GM19328 (cell line): ENCODE results near the gene NIF3L1.

Experiments used
- ATAC-seq: cut with Tn5 transposase; IDR thresholded peaks from one replicate; pipeline ENCODE4 v1.9.1; 2021; ENCODE audit warnings: mild to moderate bottlenecking, moderate library complexity; ENCODE audit not compliant: unreplicated experiment

Gene NIF3L1, protein sequence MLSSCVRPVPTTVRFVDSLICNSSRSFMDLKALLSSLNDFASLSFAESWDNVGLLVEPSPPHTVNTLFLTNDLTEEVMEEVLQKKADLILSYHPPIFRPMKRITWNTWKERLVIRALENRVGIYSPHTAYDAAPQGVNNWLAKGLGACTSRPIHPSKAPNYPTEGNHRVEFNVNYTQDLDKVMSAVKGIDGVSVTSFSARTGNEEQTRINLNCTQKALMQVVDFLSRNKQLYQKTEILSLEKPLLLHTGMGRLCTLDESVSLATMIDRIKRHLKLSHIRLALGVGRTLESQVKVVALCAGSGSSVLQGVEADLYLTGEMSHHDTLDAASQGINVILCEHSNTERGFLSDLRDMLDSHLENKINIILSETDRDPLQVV

DNA sequence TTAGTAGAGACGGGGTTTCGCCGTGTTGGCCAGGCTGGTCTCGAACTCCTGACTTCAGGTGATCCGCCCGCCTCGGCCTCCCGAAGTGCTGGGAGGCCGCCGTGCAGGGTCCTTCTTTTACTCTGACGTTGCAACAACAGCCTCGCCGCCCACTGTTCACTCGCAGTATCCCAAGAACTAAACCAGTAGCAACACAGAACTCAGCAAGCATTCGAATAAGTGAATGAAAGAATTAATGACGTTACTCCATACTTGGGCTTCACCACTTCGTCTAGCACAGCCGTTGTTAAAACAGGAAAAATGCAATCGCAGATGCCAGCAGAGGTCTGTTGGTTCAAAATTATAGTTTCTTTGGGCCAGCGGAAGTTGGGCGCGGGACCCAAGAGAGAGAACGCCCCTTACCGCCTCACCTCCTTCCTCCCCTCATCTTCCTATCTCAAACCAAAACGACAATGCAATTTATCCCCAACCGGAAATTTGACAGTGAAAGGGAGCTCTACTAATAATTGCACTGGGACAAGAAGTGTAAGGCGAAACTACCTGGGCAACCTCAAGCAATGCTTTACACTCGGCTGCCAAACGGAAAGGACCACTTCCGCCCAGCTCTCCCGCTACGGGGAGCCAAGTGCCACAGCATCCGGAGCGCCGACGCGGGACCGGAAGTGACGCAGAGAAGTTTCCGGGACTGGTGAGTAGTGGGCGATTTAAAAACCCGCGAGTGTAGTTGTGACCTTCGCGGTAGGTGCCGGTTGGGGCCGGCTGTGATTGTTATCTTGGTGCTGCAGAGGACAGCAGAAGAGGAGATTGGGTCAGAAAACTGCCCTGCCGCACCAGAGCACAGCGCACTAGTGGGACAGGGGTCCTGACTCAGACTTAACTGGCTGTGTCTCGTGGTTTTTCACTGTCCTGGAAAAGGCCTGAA, at the start of gene NIF3L1, which contains the start of gene PPIL3:
Gene NIF3L1 (plus strand): TSS at position 668 of the 922 bp plus-strand sequence. CDS start 2,573 bp downstream, outside the sequence.
Gene PPIL3 (minus strand): TSS at position 374 of the 922 bp plus-strand sequence. CDS start 1,462 bp downstream, outside the sequence.
- peak; percentile 88 for ATAC-seq

DNA sequence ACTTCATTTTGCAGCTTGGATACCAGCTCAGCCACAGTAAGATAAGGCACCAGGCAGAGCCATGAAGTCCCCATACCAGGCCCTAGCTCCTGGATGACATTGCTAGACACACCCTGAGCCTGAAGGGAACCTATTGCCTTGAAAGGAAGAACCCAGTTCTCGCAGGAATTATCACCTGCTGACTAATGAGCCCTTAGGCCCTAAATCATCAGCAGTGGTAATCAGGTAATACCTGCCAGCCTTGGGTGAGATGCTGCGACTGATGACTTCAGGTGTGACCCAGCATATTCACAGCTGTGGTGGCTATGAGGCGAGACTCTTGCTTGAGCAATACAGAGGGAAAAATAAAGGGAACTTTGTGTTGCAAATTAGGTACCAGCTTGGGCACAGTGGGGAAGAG, 49.7 kb upstream of the NIF3L1 start:
- ATAC-seq: no peak

DNA sequence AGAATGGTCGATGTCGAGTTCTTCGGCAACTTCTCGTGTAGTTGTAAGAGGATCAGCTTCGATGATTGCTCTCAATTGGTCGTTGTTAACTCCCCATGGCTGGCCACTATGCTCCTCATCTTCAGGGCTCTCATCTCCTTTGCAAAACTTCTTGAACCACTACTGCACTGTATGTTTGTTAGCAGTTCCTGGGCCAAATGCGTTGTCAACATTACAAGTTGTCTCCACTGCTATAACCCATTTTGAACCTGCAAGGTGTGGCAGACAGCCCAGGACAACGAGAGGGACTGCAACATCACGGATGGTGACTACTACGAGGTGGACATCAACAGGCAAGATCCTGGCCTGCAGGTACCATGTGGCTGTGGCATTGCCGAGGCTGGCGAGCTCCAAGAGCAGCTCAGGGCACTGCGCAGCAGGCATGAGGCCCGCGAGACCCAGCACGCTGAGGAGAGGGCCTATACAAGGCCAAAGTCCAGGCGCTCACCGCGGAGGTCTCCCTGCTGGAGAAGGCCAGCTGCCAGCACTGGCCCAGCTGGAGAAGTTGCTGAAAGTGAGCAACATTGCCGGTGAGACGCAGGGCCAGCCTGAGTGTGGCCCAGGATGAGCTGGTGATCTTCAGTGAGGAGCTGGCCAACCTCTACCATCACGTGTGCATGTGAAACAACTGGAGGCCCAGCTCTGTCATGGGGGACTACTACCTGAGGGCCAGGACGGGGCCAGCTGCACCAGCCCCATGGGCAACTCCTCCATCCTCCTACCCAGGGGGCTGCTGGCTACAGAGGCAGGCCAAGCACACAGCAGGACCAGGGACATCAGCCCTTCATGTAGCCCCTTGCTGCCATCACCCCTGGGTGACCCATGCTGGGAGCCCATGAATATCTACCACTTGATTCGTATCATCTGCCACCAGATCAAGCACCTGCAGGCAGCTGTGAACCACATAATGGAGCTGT, 44.9 kb upstream of the NIF3L1 start:
- no peak for ATAC-seq

DNA sequence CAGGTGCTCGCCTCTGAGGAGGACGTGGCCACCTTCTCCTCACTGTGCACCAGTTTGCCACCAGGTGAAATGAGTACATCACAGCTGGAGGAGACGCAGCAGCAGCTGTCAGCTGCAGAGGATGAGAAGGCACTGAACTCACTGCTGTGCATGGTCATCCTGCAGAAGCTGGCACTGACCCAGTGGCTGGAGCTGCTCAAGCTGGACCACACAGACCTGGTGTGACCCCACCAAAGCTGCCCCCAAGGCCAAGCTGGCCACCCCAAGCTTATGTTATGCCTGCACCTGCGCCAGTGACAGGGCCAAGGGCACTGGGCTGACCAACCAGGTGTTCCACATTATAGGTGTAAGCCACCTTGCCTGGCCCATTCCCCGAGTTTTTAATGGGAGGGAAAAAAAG, 44.0 kb upstream of the NIF3L1 start:
- ATAC-seq: no peak

DNA sequence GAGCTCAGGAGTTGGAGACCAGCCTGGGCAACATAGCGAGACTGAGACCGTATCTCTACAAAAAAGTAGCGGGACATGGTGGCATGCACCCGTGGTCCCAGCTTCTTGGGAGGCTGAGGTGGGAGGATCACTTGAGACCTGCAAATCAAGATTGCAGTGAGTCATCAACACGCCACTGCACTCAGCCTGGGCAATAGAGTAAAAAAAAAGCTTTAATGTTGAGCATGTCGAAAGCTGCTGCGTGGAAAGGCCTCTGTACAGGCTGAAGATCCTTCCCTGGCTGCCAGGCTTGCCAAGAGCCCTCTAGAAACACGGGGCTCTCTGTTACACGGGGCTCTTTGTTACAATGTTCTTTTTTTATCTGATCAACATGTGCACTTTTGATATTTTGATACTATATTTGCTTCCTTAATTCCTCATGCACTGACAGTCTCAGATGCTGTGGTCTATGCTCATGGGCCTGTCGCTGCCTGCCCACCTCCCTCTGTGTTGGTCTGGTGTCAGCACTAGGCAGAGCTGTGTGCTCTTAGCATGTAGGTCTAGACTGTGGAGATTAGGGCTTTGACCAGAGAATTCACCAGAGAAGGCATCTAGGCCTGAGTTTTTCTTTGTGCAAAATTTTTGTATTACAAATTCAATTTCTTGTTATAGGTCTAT, 43.4 kb upstream of the NIF3L1 start:
- ATAC-seq: no peak

DNA sequence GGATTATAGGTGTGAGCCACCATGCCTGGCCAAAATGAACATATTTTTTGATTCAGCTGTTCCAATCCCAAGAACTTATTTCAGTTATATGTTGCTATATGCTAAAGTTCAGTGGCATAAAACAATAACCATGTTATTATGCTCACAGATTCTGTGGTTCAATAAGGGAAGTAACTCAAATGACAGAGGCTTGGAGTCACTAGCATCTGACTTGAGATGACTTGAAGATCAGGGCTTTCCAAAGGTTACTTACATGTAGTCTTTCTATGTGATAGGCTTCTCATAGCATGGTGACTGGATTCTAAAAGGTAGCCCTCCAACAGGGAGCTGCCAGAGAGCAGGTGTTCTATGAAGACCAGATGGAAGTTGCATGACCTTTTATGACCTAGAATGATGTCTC, 41.9 kb upstream of the NIF3L1 start:
- no peak for ATAC-seq

DNA sequence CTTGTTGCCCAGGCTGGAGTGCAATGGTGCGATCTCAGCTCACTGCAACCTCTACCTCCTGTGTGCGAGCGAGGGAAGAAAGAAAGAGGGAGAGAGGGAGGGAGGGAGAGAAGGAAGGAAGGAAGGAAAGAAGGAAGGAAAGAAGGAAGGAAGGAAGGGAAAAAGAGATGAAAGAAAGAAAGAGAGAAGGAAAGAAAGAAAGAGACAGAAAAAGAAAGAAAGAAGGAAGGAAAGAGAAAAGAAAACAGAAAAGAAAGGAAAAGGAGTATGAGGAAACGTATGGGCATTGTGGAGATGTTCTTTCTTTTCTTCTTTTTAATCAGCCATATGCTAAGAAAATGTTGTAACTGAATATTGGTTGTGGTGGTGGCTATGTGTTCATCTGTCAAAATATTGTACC, 41.2 kb upstream of the NIF3L1 start:
- no peak for ATAC-seq

DNA sequence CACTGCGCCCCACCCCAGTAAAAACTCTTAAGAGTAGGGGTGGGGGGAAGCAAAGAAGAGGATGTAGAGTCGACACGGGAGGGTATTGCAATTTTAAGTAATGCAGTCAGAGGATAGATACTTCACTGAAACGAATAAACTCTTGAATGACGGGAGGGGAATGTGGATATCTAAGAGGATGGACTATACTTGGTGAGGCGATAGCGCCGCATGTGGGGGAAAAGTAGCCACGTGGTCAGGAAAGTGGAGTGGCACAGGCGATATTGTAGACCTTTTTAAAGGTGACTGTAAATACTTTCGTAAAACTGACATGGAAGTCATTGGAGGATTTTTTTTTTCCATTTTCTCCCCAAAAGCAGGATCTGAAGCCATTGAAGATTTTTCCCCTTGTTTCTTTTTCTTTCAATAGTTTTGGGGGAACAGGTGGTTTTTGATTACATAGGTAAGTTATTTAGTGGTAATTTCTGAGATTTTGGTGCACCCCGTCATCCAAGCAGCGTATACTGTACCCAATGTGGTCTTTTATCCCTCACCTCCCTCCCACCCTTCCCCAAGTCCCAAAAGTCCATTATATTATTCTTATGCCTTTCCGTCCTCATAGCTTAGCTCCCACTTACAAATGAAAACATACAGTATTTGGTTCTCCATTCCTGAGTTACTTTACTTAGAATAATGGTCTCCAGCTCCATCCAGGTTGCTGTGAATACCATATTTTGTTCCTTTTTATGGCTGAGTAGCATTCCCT, 38.5 kb upstream of the NIF3L1 start:
- no peak for ATAC-seq

DNA sequence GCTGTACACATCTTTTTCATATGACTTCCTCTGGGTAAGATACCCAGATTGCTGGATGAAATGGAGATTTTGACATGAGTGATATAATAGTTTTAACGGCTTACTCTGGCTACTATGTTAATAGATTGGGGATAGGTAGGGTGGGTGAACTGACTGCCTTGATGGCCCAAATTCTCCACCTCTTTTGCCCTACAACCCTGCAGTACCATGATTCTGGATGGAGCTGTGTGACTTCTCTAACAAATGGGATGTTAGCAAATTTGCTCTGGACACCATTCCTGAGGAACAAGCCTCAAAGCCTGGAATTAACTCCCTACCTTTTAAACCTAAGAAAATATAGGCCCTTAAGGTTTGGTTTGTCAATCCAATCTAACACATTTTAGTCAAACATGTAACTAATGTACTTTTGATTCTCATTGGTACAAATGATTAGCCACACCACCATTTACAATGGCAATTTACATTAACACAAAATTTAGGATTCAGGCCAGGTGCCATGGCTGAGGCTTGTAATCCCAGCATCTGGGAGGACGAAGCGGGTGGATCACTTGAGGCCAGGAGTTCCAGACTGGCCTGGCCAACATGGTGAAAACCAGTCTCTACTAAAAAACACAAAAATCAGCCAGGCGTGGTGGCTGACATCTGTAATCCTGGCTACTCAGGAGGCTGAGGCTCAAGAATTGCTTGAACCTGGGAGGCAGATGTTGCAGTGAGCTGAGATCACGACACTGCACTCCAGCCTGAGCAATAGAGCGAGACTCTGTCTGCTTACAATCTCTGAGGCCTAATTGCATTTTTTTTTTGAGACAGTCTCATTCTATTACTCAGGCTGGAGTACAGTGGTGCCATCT, 37.5 kb upstream of the NIF3L1 start:
- no peak for ATAC-seq

DNA sequence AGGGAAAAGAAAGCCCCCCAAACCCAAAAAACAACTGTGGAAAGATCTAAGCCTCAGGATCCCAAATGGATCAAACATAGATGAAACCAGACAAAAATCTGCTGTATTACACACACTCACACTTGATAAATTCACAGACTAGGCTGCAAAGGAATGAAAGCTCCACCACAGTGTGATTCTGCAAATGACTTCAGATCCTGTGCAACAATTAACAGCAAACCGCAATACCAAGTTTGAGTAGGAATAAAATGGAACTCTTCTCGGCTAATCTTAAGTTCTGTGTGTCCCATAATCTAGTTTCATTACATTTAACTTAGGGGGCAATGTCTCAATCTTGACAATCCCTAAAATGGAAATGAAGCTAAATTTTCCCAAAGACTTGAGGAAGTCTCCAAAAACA, 36.6 kb upstream of the NIF3L1 start:
- ATAC-seq: no peak

DNA sequence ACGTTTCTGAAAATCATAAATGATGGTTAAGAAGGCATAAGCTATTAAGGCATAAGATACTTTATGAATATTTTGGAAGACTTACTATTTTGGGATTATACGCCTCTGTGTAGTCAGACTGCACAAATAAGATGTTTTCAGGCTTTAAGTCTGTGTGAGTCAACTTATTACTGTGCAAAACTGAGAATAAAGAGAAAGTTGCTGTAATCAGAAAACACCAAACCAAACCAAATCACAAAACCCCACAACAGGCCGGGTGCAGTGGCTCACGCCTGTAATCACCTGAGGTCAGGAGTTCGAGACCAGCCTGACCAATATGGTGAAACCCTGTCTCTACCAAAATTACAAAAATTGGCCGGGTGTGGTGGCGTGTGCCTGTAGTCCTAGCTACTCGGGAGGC, 32.4 kb upstream of the NIF3L1 start:
- ATAC-seq: no peak

DNA sequence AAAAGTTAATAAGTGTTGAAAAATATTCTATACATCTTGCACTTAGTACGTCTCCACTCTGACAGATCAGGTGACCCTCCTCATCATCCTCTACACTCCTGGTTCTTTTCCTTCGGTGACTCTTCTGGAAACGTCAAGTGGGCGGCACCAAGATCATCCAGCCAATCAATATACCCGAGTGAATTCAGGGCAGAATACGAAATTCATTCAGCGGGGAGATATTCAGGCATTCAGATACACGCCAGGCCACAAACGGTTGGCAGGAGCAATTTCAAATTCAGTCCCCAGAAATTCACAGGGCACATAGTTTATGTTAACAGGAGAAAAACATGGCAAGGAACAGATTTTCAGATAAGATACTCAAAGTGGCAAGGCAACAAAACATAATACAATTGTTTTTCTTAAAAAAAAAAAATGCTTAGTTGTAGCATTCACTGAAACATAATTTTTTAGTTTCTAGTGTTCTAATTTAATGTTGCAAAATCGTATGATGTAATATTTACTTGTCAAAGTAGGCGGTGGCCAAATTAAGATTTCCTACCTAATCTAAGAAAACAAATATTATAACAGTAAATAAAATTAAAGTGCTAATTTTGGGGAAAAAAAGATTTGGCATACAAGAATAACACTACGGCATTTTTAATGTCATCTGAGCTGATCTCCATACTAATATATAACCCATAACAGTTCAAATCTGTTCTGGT, 28.9 kb upstream of the NIF3L1 start:
- ATAC-seq: no peak

DNA sequence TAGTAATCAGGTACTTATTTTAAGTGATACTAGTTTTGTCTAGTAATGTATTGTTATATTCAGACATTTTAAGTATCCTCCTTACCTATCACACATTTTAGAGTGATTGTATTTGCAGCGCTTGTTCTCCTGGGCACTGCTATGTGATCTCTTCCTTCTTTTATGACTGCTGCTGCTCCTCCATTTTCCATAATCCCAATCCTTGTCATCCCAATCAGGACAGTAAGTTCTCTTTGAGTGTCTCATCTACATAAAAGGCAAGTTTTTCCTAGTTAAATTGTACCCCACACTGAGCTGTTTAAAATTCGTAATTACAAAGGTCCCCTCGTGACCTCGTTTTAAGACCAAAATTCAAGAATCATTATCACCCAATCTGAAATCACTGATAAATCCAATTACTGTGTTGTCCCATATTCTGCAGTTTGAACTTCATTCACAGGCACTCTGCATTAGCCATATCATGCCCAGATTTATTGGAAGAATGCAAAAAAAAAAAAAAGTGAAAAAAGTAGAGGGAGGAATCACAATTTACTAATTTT, 27.5 kb upstream of the NIF3L1 start:
- no peak for ATAC-seq

DNA sequence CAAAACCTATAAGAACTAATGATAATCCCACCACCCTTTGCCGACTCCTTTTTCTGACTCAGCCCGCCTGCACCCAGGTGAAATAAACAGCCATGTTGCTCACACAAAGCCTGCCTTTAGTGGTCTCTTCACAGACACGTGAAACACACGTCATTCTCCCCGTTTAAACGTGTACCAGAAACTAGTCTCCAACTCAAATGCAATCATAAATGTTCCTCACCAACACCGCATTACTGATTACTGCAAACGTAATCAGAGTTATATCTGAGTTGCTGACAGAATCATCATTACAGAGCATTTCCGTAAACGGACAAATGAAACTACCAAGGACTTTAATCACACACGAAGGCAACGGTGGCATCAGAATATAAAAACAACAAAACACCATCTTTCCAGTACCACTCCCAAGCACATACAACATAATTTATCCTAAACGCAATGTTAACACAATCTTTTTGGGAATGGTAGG, 26.6 kb upstream of the NIF3L1 start:
- no peak for ATAC-seq

DNA sequence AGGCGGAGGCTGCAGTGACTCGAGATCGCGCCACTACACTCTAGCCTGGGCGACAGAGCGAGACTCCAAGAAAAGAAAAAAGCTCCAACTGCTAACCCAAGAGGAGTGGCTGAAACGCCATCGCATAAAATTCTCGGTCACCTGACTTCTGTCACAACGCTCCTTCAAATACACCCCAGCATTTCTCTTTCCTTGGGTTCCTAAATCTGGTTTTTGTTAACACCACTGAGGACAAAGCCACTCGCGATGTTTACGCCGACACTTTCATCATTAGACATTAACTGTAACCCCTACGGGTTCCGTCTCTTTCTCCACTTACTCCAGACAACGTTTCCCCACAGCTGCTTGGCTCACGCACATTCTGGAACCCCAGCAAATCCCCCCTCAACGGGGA, 25.4 kb upstream of the NIF3L1 start:
- ATAC-seq: peak; percentile 1

DNA sequence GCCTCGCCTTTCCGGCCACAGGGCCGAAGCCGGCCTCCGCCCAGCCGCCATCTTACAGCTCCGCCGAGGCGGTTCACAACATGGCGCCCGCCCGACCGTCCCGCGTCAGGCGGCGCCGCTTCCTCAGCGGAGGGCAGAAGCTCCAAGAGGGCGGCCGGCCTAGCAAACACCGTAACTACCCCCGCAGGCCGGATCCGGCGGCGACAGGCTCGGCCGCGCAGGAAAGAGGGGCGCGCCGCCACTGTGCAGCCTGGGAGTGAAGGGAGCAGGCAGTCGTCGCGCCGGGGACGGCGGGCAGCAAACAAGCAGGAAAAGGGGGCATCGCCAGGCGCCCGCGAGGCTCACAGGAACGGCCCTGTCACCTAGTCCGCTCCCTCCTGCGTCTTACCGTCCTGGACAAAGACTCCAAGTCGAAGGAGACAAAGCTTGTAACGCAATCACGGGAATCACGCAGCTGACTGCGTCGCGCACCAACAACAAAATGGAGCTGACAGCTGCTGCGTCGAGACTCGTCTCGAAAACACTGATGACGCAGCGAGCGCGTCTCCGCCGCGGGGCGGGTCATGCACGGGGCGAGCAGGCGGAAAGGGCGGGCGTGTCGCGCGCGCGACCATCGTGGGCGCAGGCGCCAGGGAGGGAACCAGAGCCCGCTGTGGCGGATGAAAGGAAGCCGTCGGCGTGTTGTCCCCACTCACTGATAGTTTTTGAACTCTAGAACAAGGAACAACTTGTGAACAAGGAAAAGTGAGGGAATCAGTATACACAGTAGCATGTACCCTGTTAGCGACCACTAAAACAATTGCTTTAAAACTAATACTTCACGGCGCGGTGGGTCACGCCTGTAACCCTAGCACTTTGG, 24.8 kb upstream of the NIF3L1 start, which contains the start of gene CLK1:
Gene CLK1 (minus strand): TSS at position 483 of the 859 bp plus-strand sequence. CDS start 2,796 bp downstream, outside the sequence.
- ATAC-seq: peak; percentile 82
